GDM1 (cell line): ENCODE data around the gene MYCBPAP.
"Not testable (repeated sequence)": the region's sequence is repeated elsewhere in the genome, so short reads cannot be mapped to it uniquely, and the experiment has no call there.

Experiments
- DNase-seq: peaks from one replicate; lab custom pipeline; 2025; lab: John Stamatoyannopoulos, UW

MYCBPAP gene

DNA sequence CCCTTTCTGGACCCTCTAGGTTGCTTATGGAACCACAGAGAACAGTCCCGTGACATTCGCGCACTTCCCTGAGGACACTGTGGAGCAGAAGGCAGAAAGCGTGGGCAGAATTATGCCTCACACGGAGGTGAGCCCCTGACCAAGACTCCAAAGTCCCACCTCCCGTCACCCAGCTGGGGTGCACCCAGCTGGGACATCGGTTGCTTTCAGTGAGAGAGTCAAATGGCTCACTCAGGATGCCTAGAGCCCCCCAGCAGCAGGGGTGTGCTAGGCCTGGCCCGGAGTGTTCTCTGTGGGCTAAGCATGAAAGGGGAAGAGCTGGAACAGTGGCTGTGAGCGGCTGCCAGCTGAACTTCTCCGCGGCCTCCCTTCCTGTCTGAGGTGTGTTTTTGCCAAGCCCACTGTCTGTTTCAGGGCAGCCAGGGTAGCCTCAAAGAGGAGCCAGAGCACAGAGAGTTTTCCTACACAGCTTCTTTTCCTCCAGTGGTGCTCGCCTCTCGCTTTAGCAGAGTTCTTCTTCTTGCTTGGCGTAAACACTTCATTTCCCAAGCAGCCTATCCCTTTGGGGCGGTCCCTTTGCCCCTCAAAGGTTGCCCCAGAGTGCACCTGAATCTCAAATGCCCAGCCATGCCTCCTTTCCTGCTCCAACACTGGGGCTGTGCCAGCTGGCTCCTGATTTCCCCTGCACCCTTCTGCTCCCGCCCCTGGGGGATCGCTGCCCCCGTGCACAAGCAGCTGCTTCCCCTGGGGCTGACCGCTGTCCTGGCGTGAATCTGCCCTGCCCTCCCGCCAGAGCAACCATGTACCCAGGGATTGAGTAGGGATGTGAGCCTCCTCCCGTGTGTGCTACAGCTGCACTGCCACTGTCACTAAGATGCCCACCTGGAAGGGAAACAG, 37.0 kb upstream of the MYCBPAP start:
- DNase-seq, result peak; percentile 37

DNA sequence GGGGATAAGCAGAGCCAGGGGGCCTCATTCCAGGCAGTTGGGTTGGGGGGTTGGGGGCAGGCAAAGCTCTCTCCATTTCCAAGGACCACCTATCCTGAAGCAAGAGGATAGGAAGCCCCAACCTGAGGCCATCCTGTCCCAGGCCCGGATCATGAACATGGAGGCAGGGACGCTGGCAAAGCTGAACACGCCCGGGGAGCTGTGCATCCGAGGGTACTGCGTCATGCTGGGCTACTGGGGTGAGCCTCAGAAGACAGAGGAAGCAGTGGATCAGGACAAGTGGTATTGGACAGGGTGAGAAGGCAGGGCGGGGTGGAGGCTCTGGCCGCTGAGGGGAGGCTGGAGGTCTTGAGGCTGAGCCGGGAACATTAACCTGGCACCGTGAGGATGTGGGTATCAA, 36.0 kb upstream of the MYCBPAP start:
- no peak for DNase-seq

DNA sequence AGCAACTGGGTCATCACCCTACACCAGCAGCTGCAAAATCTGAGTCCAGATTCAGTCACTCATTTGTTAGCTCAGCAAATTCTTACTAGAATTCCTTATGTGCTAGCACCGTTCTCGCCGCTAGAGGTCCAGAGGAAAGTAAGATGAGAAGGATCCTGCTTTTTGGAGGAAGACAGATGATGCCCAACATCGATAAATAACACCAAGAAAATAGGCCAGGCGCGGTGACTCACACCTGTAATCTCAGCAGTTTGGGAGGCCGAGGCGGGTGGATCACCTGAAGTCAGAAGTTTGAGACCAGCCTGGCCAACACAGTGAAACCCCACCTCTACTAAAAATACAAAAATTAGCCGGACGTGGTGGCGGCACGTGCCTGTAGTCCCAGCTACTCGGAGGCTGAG, 35.5 kb upstream of the MYCBPAP start:
- not testable (repeated sequence) for DNase-seq

DNA sequence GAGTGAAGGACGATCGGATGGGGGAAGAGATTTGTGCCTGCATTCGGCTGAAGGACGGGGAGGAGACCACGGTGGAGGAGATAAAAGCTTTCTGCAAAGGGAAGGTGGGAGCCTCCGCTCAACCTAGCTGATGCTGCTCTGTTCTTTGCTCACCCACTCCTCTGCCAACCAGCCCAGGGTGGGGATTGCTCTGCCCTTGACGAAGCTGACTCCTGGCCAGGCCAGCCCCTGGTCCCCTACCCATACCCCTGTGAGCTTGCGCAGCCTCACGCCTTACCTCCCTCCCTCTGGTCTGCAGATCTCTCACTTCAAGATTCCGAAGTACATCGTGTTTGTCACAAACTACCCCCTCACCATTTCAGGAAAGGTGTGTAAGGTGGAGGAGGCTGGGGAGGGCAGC, 34.3 kb upstream of the MYCBPAP start:
- no peak for DNase-seq

DNA sequence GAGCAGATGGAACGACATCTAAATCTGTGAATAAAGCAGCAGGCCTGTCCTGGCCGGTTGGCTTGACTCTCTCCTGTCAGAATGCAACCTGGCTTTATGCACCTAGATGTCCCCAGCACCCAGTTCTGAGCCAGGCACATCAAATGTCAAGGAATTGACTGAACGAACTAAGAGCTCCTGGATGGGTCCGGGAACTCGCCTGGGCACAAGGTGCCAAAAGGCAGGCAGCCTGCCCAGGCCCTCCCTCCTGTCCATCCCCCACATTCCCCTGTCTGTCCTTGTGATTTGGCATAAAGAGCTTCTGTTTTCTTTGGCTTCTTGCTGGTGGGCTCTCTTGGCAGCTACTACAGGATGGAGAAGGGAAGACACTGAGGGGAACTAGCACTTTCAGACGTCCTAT, 33.7 kb upstream of the MYCBPAP start:
- no peak for DNase-seq

DNA sequence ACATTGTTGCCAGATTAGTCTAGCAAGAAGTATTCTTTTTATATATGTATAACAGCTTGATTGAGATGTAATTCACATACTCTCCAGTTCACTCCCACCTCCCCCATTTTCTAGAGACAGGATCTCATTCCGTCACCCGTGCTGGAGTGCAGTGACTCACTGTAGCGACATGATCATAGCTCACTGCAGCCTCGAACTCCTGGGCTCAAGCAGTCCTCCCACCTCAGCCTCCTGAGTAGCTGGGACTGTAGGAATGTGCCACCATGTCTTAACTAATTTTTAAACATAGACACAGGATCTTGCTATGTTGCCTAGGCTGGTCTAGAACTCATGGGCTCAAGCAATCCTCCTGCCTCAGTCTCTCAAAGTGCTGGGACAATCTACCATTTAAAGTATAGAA, 32.9 kb upstream of the MYCBPAP start:
- DNase-seq, result no peak

DNA sequence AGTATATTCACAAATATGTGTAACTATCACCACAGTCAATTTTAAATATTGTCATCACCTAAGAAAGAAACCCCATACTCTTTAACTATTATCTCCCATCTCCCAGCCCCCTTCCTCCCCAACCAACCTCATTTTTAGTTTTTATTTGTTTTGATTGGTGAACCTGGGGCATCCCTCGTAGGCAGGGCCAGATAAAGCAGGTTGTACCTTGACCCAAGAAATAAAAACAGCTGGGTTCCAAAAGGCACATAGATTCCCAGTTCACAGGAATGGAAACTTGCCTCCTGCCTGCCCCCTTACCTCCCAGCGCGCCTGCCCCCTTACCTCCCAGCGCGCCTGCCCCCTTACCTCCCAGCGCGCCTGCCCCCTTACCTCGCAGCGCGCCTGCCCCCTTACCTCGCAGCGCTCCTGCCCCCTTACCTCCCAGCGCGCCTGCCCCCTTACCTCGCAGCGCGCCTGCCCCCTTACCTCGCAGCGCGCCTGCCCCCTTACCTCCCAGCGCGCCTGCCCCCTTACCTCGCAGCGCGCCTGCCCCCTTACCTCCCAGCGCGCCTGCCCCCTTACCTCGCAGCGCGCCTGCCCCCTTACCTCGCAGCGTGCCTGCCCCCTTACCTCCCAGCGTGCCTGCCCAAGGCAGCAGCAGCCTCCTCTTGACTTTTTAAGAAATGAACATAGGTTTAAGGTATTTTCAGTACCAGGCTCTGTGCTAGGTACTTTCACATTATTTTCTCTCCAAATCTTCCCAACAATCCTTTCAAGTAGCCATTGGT, 32.3 kb upstream of the MYCBPAP start:
- DNase-seq, result not testable (repeated sequence)

DNA sequence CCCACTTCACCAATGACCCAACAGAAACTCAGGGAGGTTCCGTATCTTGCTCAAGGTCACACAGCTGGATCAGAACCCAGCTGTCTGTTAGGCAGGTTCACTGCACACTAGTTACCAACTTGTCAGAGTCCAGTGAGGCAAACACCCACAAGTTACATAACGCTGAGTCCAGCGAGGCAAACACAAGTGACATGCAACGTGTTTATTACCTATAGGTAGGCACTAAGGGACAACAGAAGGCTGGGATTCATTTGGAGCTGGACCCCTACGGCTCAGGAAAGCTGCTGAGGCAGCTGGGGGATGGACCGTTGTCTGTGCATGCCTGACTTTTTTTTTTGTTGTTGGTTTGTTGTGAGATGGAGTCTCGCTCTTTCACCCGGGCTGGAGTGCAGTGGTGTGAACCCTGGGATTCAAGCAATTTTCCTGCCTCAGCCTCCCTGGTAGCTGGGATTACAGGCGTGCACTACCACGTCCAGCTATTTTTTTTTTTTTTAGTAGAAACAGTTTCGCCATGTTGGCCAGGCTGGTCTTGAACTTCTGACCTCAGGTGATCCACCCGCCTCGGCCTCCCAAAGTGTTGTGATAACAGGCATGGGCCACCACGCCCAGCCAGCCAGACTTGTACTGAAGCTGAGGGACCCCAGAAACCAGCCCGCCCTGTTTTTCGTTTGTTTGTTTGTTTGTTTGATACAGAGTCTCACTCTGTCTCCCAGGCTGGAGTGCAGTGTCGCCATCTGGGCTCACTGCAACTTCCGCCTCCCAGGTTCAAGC, 31.5 kb upstream of the MYCBPAP start:
- DNase-seq, result no peak

DNA sequence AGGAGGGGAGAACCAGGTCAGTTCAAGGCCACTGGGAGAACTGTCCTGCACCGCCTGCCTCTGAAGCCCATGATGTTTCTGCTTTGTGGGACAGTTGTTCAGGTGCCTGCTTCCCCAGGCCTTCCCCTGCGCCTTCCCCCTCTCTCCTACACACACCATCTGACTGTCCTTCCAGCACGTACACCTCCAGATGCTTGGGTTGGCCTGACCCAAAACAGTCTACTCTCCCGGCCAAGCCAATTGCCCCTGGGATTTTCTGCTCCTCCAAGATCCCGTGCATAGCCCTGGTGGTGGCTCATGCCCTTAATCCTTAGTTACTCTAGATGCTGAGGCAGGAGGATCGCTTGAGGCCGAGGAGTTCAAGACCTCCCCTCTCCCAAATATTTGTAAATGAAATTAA, 30.3 kb upstream of the MYCBPAP start:
- no peak for DNase-seq

DNA sequence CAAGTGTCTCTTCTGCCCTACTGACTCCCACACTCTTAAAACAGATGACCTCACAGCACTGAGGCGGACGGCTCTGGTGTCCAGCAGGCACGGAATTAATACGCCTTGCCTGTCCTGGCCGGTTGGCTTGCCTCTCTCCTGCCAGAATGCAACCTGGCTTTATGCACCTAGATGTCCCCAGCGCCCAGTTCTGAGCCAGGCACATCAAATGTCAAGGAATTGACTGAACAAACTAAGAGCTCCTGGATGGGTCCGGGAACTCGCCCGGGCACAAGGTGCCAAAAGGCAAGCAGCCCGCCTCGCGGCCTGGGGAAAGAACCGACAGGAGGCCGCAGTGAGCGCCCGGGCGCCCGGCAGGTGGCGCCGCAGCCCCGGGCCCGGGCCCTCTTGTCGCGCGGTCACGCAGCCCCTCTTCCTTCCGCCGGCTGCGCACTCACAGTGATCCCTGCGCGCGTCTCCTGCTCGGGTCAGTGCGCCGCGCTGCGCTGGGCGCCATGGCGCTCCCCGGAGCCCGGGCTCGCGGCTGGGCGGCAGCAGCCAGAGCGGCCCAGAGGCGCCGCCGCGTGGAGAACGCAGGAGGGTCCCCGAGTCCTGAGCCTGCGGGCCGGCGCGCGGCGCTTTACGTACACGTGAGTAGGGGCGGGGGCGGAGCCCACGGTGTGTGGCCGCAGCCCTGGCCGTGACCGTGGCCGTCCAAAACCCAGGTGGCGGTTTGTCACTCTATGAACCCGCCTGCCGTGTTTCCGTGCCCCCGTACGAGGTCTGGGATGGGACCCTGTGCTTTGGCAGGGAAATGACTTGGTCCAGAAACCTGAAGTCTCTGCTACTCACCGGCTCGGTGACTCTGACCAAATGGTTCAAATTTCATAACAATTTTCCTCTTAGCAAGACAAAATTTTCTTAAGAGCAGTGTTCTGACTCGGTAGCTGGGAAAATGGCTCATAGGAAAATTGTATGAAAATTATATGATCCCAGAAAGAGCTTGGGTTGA, 29.6 kb upstream of the MYCBPAP start, which contains the start of gene RSAD1:
RSAD1 (plus strand) TSS at position 470 of the 991 bp plus-strand sequence; CDS start at position 495, 25 bp downstream.
- DNase-seq, result peak; percentile 90

DNA sequence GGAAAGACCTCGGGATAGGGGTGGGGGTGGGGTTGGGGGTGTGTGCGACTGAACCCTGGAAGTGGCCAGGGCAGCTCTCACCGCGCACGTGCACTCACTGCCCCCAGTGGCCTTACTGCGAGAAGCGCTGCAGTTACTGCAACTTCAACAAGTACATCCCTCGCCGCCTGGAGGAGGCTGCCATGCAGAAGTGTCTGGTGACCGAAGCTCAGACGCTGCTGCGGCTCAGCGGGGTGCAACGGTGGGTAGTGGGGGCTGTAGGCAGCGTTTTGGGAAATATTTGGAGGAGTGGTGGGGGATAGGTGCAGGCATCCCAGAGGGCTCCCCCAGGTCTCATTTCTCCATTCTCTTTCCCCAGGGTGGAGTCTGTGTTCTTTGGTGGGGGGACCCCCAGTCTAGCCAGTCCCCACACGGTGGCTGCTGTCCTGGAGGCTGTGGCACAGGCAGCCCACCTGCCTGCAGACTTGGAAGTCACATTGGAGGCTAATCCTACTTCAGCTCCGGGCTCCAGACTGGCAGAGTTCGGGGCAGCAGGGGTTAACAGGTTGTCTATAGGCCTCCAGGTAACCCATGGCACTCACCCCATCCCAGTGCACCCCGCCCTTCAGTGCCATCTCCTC, 28.6 kb upstream of the MYCBPAP start:
- DNase-seq, result peak; percentile 57

DNA sequence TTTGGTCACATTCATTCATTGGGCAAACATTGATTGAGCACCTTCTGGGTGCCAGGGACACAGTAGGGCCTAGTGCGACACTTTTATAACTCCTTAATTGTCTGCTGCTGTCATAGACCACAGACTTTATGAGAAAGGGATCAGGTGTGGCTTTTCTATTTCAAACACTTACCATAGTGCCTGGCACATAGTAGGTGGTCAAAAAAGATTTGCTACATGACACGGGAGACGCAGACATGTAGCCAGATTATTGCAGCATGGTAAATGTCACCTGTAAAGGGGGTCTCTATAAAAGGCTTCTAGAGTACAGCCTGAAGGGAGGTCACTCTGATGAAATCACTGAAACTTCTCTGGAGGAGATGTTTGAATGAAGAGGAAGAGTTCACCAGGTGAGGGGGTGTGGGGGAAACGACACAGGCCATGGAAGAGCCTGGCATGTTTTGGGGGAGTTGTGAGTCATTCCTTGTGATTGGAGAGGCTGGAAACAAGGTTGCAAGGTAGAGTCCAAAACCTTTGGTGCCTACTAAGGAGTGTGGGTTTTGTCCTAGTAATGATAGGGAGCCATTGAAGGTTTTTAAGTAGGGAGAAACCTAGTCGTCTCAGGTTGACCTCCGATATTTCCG, 28.0 kb upstream of the MYCBPAP start:
- DNase-seq, result no peak

DNA sequence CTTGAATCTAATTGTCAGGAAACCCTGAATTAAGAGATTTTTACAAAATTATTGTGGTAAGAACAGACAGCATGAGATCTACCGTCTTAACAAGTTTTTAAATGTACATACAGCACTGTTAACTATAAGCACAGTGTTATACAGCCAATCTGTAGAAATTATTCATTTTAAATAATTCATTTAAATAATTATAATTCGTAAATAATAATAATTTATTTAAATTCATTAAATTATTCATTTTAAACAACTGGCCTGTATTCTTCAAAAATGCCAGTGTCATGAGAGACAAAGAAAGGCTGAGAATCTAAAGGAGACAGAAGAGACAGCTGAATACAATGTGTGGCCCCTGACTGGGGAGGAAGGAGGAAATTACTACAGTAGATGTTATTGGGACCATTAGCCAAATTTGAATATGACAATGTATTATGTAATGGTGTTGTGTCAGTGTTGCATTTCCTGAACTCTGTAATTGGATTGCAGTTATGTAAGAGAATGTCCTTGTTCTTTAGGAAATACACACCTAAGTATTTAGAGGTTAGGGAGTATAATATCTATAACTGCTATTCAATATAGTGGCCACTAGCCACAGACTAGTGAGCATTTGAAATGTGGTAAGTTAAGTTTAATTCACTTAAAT, 27.3 kb upstream of the MYCBPAP start:
- no peak for DNase-seq

DNA sequence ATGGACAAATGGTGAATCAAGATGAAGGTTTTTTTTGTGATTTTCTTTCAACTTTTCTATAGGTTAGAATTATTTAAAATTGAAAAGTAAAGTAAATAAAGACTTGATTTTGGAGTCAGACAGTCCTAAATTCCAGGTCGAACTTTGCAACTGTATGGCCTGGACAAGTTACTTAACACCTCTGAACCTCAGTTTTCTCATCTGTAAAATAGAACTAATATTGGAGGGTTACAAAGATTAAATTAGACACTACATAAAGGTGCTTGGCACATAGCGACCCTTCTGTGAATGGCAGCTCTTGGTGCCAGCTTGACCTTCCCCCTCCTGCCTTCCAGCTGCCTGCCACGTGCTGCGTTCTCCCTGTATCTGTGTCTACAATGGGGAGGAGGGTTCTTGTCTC, 26.6 kb upstream of the MYCBPAP start:
- no peak for DNase-seq

DNA sequence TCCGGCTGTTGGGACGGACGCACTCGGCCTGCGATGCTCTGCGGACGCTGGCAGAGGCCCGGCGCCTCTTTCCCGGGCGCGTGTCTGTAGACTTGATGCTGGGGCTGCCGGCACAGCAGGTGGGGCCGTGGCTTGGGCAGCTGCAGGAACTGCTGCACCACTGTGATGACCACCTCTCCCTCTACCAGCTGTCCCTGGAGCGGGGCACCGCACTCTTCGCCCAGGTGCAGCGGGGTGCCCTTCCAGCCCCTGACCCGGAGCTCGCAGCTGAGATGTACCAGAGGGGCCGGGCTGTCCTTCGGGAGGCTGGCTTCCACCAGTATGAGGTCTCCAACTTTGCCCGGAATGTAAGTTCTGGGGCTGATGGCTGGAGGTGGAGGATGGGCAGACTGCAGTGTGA, 26.1 kb upstream of the MYCBPAP start:
- no peak for DNase-seq

DNA sequence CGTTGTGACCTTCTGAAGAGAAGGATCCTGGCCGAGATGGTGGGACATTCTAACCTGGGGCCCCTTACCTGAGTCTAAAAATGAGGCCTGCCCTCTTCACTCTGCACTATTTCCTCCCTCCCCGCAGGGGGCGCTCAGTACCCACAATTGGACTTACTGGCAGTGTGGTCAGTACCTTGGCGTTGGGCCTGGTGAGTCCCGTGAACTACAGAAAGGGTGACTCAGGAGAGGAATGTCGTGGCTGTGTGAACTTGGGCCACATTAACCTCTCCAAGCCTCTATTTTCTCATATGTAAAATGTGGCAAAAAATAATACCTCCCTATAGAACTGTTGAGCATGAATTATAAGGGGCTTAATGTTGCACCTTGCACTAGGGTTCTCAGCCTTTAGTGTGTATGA, 25.7 kb upstream of the MYCBPAP start:
- DNase-seq, result peak; percentile 55

DNA sequence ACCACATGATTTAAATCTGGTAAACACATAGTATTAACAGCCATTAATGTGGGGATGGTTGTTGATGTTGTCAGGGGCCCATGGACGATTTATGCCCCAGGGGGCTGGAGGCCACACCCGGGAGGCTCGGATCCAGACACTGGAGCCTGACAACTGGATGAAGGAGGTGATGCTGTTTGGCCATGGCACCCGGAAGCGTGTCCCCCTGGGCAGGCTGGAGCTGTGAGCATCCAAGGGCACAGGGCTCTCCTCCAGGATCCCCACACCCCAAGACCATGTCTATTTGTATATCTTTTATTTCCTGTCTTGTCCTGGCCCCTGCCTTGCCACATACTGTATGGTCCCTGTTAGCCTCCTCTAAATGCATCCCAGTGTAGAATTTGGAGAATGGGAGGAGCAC, 25.0 kb upstream of the MYCBPAP start:
- no peak for DNase-seq

DNA sequence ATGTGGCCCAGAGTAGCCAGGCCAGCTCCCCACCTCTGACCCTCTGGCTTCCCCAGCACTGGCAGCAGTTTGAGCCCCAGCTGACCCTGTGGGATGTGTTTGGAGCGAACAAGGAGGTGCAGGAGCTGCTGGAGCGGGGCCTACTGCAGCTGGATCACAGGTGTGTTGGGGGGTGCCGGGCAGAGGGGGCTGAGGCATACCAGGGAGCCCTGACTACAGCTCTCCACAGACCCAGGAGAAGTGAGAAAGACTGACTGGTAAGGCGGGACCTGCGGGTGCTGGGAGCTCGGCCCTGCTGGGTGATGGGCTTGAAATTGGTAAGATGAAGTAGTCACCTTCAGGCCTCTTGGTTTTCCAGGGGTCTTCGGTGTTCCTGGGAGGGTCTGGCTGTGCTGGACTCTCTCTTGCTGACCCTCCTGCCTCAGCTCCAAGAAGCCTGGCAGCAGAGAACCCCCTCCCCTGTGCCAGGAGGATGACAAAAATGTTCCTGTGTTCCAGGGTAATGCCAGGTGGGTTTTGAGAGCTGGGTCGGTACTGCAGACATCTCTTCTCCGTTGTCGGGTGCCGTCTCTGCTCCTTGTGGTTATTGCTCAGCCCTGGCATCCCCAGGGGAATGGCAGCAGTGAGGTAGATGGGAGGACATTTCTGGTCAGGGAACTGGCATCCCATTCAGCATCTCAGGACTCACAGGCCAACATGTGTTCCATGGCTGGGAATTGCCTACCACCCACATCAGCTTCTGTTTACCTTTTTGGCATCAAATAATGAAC, 23.7 kb upstream of the MYCBPAP start:
- no peak for DNase-seq
